GM18861 (cell line): ENCODE data around the gene PRKCA.
A peak's percentile ranks its signal among the peaks of the same experiment; 100 is the strongest.
"Not testable (repeated sequence)": the region's sequence is repeated elsewhere in the genome, so short reads cannot be mapped to it uniquely, and the experiment has no call there.

Experiments used
- ATAC-seq: cut with Tn5 transposase; IDR thresholded peaks from one replicate; pipeline ENCODE4 v1.9.1; 2021; ENCODE audit not compliant: unreplicated experiment

Gene PRKCA

GRCh38 chr17:66301864-66302741 is at the start of gene PRKCA:
TSS of gene PRKCA (plus strand) at chr17:66302613.
- ATAC-seq = no peak

DNA sequence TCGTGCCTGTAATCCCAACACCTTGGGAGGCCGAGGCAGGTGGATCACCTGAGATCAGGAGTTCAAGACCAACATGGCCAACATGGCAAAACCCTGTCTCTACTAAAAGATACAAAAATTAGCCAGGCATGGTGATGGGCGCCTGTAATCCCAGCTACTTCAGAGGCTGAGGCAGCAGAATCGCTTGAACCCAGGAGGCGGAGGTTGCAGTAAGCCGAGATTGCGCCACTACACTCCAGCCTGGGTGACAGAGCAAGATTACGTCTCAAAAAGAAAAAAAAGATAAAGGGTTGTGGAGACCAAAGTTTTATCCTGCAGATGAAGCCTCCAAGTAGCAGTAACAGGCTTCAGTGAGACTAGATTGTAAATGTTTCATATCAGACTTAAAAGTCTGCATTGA is 49.0 kb upstream of the PRKCA start:
- not testable (repeated sequence) for ATAC-seq

- ATAC-seq = peak; percentile 72
These were observed 47.3 kb upstream of the PRKCA start for GRCh38 chr17:66255112-66255511.

GRCh38 chr17:66255527-66255971 is 46.9 kb upstream of the PRKCA start:
- ATAC-seq = no peak

- ATAC-seq = no peak
These were observed 42.1 kb upstream of the PRKCA start for GRCh38 chr17:66260275-66260674.

DNA sequence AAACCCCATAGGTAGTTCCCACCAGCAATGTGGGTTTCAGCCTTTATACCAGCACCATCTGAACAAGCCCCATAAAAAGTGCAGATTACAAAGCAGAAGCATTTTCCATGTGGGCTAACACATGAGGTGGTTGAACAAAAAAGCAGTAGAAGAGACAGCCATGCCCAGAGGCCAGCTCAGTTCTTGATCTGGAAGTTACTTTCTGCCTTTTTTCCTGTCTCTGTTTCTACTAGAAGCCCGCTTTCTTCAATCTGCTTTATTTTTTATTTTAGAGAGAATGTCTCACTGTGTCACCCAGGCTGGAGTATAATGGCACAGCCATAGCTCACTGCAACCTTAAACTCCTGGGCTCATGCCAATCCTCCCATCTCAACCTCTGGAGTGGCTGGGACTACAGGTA is 41.7 kb upstream of the PRKCA start:
- no peak for ATAC-seq

GRCh38 chr17:66262767-66263166 is 39.6 kb upstream of the PRKCA start:
- no peak for ATAC-seq

- no peak for ATAC-seq
These were observed 37.7 kb upstream of the PRKCA start for GRCh38 chr17:66264696-66265095.

DNA sequence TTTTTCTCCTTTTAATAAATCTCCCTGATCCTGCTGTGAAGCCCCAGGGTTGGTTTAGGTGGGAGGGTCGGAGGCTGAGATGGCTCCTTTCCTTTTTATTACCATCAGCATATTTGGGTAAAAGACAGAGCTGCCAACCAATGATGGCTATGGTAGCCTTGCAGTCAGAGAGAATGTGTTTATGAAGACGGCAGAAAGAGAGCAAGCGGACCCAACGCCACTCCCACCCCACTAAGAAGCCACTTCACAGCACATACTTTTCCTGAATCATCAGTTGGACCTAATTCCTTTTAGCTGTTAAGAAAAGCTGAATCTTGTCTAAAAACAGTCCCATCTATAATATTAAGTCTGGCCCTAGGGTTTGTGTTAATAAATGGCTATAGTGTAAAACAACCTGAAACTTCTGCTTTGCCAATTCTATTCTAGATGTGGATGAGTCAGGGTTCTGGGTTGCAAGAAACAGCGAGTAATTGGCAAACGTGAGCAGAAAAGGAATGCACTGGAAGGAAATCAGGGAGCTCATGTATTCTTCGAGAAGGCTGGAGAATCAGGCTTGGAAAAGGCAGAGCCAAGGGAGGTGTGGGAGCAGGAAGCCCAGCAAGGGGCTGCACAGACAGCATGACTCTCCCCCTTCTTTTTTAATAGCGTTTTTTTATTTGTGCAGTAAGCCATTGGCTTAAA is 34.0 kb upstream of the PRKCA start:
- ATAC-seq = no peak

DNA sequence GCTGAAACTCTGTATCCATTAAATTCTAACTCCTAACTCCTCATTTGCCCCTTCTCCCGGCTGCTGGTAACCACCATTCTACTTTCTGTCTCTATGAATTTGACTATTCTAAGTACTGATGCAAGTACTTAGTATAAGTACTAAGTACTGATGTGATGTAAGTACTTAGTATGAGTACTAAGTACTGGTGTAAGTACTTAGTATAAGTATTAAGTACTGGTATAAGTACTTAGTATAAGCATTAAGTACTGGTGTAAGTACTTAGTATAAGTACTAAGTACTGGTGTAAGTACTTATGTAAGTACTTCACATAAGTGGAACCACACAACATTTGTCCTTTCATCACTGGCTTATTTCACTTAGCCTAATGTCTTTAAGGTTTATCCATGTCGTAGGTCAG is 32.3 kb upstream of the PRKCA start:
- no peak for ATAC-seq

DNA sequence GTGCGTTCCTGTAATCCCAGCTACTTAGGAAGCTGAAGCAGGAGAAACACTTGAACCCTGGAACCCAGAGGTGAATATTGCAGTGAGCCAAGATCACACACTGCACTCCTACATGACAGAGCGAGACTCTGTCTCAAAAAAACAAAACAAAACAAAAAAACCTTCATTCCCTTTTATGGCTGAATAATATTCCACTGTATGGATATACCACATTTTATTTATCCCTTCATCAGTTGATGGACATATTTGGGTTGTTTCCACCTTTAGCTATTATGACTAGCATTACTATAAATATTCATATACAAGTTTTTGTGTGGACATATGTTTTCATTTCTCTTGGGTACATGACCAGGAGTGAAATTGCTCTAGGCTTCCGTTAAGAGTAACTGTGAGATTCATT is 30.9 kb upstream of the PRKCA start:
- ATAC-seq = no peak

GRCh38 chr17:66272811-66273585 is 29.4 kb upstream of the PRKCA start:
- no peak for ATAC-seq

GRCh38 chr17:66273586-66273848 is 28.9 kb upstream of the PRKCA start:
- ATAC-seq = no peak

GRCh38 chr17:66275651-66276050 is 26.8 kb upstream of the PRKCA start:
- ATAC-seq = no peak

- no peak for ATAC-seq
These were observed 26.0 kb upstream of the PRKCA start for GRCh38 chr17:66276328-66276937.

DNA sequence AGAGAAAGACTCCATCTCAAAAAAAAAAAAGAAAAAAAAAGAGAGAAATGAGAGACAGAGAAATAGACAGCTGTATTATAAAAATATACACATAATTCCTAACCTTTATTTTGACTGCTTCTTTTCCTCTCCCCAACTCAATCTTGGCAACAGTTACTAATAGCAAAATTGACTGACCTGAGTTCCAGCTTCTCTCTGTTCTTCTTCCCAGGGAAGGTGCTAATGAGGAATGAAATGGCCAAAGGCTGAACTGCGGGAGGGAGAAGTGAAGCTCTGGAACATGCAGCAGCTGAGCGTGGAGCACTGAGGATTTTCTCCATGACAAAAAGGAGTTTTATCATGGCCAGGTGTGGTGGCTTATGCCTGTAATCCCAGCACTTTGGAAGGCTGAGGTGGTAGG is 25.2 kb upstream of the PRKCA start:
- no peak for ATAC-seq

DNA sequence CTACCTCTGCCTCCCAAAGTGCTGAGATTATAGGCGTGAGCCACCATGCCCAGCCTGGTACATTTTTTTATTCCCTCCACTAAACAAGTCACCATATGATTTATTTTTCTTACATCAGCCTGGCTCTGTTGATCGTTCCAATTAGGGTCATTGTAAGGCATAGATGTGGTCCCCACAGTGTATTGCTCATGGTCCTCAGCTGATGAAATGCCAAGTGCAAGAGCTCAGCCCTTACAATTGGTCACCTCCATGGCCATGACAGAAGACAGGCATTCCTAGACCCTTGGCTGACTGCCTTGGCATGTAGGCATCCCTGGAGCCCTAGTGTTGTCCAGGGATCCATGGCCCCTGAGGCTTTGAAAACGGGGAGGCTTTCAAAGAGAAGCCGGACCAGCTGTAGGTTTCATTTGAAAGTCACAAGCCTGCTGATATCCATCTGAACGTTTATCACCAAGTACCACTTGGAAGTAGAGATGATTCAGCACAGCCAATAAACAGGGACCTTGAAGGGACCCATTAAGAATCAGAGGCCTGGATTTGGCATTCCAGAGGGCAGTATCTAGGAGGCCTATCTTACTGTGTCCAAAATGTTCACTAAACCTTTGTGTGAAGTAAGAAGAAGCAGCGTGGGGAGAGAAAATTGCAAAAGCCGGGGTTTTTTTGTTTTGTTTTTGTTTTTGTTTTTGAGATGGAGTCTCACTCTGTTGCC is 20.6 kb upstream of the PRKCA start:
- ATAC-seq = no peak

GRCh38 chr17:66283296-66283934 is 19.0 kb upstream of the PRKCA start:
- no peak for ATAC-seq

DNA sequence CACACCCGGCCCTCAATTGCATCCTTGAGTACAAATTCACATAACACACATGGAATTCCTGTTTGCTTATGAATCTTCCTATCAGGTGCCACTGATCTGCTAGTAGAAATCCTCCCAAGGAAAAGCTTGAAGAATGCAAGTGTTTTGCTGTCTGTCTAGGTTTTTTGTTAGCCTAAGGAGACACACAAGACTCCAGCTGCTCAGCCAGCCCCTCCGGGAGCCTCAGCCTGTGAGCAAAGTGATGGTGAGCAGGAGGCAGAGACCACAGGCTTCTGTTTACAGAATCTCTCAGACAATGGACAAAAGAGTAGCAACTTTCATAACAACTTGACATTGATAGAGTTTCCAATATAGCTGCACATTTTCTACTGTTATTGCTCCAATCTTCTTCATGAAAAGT is 18.4 kb upstream of the PRKCA start:
- ATAC-seq = no peak

DNA sequence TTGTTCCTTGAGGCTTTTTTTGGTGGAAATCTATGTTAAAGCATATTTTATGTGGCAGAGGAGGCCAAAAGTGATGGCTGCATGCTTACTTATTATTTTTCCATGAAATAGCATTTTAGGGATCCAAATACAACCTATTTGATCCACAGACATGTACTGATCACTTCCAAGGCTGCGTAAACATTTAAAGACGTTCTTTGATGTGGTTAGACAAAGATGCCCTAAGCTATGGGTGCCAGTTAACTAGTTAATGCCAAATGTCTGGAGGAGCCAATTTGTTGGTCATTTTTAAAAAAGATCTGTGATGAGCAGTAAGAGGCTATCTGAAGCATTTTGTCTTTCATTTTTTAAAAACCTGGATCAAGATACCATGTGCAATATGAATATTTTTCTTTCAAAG is 17.3 kb upstream of the PRKCA start:
- no peak for ATAC-seq
